ENCODE results near the gene IL20RA. TPM values are rescaled to one million over a fixed set of nuclear protein-coding genes. Genes with fewer than 3 reads are reported as not detected.

The IL20RA gene
- total RNA-seq, 3 donors from 2014 or later: 3.2 to 12.2 (median 11.6) TPM

- H3K36me3 ChIP-seq (ENCODE audit: low read depth): no peaks in the 10 kb centered on the region
- H3K4me3 ChIP-seq: no peak overlapping the region
- no peak for ATAC-seq
- no peak for DNase-seq
- H3K4me1 ChIP-seq (ENCODE audit: low read depth): no peaks in the 10 kb centered on the region
- no peak for TF ChIP-seq CTCF (IDR thresholded peaks at IDR 0.05)
- H3K9me3 ChIP-seq: no peaks in the 10 kb centered on the region
- intact Hi-C loops (cut with DNase I, micrococcal nuclease): no loop called here
Measured at GRCh38 chr6:137013031-137013430, 31.7 kb downstream of the IL20RA start.

GRCh38 chr6:137011406-137011805 lies 33.4 kb downstream of the IL20RA start:
- Histone ChIP-seq H3K36me3 (ENCODE audit: low read depth) (no peaks in the 10 kb centered on the region), H3K9me3 (no peaks in the 10 kb centered on the region), H3K4me1 (ENCODE audit: low read depth) (no peaks in the 10 kb centered on the region), H3K4me3 (no peak overlapping the region)
- no peak for TF ChIP-seq CTCF (IDR thresholded peaks at IDR 0.05)
- intact Hi-C loops (cut with DNase I, micrococcal nuclease): no loop called here
- ATAC-seq (no peak), DNase-seq (no peak)

GRCh38 chr6:137010128-137010718 lies 34.5 kb downstream of the IL20RA start:
- no peak overlapping the region for H3K4me3 ChIP-seq
- intact Hi-C loops (cut with DNase I, micrococcal nuclease): no loop called here
- H3K36me3 ChIP-seq (ENCODE audit: low read depth): no peaks in the 10 kb centered on the region
- no peaks in the 10 kb centered on the region for H3K4me1 ChIP-seq (ENCODE audit: low read depth)
- no peaks in the 10 kb centered on the region for H3K9me3 ChIP-seq
- ATAC-seq (no peak), DNase-seq (no peak)
- TF ChIP-seq CTCF (IDR thresholded peaks at IDR 0.05): no peak

GRCh38 chr6:137008204-137008603 lies 36.6 kb downstream of the IL20RA start:
- no peak overlapping the region for H3K4me3 ChIP-seq
- intact Hi-C loops (cut with DNase I, micrococcal nuclease): no loop called here
- no peak for TF ChIP-seq CTCF (IDR thresholded peaks at IDR 0.05)
- no peaks in the 10 kb centered on the region for H3K36me3 ChIP-seq (ENCODE audit: low read depth)
- H3K9me3 ChIP-seq: no peaks in the 10 kb centered on the region
- ATAC-seq: no peak
- H3K4me1 ChIP-seq (ENCODE audit: low read depth): no peaks in the 10 kb centered on the region
- no peak for DNase-seq

GRCh38 chr6:137006056-137006455 lies 38.7 kb downstream of the IL20RA start:
- no peak for TF ChIP-seq CTCF (IDR thresholded peaks at IDR 0.05)
- DNase-seq: no peak
- intact Hi-C loops (cut with DNase I, micrococcal nuclease): no loop called here

GRCh38 chr6:137005073-137005472 lies 39.7 kb downstream of the IL20RA start:
- H3K9me3 ChIP-seq: no peaks in the 10 kb centered on the region
- intact Hi-C loops (cut with DNase I, micrococcal nuclease): no loop called here
- ATAC-seq: no peak

More at GRCh38 chr6:137006056-137006455, 38.7 kb downstream of the IL20RA start:
- Histone ChIP-seq H3K36me3 (ENCODE audit: low read depth) (no peaks in the 10 kb centered on the region), H3K9me3 (no peaks in the 10 kb centered on the region), H3K4me1 (ENCODE audit: low read depth) (no peaks in the 10 kb centered on the region), H3K4me3 (no peak overlapping the region)
- no peak for ATAC-seq

More at GRCh38 chr6:137005073-137005472, 39.7 kb downstream of the IL20RA start:
- Histone ChIP-seq H3K36me3 (ENCODE audit: low read depth) (no peaks in the 10 kb centered on the region), H3K4me3 (no peak overlapping the region), H3K4me1 (ENCODE audit: low read depth) (no peaks in the 10 kb centered on the region)
- no peak for DNase-seq
- TF ChIP-seq CTCF (IDR thresholded peaks at IDR 0.05): no peak
